Measurements from ENCODE around the gene YPEL5. TPM values are rescaled to one million over a fixed set of nuclear protein-coding genes. Genes with fewer than 3 reads are reported as not detected.
"Not testable (repeated sequence)": the region's sequence is repeated elsewhere in the genome, so short reads cannot be mapped to it uniquely, and the experiment has no call there.

YPEL5 gene
- polyA plus RNA-seq (2012; ENCODE audit: insufficient read depth, insufficient read length) = 14.1 TPM

- H3K4me3 ChIP-seq (ENCODE audit: low read length) = peak within 1 kb of the TSS; percentile 56
- DNase-seq (ENCODE audit: low read depth, low spot score) = peak; percentile 94
Observed at GRCh38 chr2:30146337-30147195, at the start of gene YPEL5. YPEL5 (plus strand) TSS chr2:30147007; CDS start chr2:30156652, 9,645 bp downstream.

DNA sequence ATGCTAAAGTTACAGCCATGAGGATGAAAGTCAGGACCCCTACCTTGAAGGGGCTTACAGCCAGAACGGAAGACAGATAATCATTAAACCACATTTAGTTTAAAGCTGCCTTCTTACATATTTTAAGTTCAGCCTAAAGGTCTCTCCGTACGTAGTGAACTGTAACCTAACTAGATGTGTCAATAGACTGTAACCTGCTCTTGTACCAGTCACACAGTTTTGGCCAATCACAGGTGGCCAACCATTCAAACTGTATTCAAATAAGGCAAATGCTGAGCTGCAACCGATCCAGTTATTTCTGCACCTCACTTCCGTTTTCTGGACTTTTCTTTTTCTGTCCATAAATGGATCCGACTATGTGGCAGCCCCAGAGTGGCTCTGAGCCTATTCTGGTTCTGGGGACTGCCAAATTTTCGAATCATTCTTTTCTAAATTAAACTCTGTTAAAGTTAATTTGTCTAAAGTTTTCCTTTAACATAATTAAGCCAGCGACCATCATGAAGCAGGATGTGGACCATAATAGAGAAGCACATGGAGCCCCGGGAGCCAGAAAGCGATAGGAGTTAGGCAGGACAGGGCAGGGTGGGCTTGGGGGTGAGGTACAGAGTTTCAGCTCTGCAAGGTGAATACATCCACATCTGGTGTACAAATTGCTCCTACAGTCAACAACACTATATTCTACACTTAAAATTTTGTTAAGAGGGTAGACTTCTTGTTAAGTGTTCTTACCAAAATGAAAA, 48.4 kb upstream of the YPEL5 start:
- H3K4me3 ChIP-seq (ENCODE audit: low read length) = no peak overlapping the region
- no peak for DNase-seq (ENCODE audit: low read depth, low spot score)

DNA sequence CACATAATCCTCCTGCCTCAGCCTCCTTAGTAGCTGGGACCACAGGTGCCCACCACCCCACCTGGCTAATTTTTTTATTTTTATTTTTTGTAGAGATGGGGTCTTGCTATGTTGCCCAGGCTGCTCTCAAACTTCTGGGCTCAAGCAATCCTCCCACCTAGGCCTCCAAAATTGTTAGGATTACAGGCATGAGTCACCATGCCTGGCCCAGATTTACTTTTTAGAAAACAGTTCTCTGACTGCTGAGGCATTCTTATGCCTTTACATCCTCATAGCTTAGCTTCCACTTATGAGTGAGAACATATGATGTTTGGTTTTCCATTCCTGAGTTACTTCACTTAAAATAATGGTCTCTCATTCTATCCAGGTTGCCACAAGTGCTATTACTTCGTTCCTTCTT, 47.4 kb upstream of the YPEL5 start:
- not testable (repeated sequence) for H3K4me3 ChIP-seq (ENCODE audit: low read length); DNase-seq (ENCODE audit: low read depth, low spot score)

- DNase-seq (ENCODE audit: low read depth, low spot score); H3K4me3 ChIP-seq (ENCODE audit: low read length): not testable (repeated sequence)
Observed at GRCh38 chr2:30100691-30101090, 46.1 kb upstream of the YPEL5 start.

GRCh38 chr2:30104307-30104706, 42.5 kb upstream of the YPEL5 start:
- no peak for DNase-seq (ENCODE audit: low read depth, low spot score)
- H3K4me3 ChIP-seq (ENCODE audit: low read length) = no peak overlapping the region

DNA sequence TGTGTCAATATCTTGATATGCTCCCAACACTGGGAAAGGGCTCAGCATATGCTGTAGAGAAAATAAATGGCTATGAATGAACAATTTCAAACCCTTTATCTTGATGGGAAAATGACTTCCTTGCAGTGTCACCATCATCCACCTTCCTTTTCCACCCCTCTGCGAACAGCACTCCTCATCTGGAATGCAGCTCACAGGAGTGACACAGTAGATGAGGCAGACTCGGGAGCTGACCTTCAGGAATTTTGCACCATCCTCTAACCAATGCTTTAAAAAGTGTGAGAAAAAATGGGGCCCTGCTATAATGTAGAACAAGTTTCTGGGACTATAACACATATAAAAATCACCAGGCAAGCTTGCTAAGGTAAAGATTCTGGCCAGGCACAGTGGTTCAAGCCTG, 41.3 kb upstream of the YPEL5 start:
- no peak overlapping the region for H3K4me3 ChIP-seq (ENCODE audit: low read length)
- no peak for DNase-seq (ENCODE audit: low read depth, low spot score)

- H3K4me3 ChIP-seq (ENCODE audit: low read length) = no peak overlapping the region
- no peak for DNase-seq (ENCODE audit: low read depth, low spot score)
Observed at GRCh38 chr2:30106543-30106942, 40.3 kb upstream of the YPEL5 start.

- DNase-seq (ENCODE audit: low read depth, low spot score) = no peak
- H3K4me3 ChIP-seq (ENCODE audit: low read length) = no peak overlapping the region
Observed at GRCh38 chr2:30108192-30108591, 38.6 kb upstream of the YPEL5 start.

DNA sequence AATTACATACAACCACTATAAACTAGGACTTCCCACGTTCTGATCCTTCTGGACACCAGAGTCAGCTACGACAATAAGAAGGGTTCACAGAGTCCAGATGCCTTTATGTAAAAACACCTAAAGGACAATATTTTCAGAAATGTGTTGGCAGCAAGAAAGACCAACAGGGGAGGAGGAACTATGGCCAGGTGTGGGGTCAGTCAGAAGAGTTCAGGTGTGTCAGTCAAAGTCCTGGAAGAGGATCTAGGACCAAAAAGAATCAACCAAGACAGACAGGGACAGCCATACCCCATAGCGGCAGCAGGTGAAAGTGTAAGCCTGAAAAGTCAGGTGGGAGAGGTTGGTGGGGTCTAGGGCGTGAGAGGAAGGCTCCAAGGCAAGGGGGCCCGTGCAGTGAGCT, 38.0 kb upstream of the YPEL5 start:
- no peak for DNase-seq (ENCODE audit: low read depth, low spot score)
- H3K4me3 ChIP-seq (ENCODE audit: low read length) = no peak overlapping the region

DNA sequence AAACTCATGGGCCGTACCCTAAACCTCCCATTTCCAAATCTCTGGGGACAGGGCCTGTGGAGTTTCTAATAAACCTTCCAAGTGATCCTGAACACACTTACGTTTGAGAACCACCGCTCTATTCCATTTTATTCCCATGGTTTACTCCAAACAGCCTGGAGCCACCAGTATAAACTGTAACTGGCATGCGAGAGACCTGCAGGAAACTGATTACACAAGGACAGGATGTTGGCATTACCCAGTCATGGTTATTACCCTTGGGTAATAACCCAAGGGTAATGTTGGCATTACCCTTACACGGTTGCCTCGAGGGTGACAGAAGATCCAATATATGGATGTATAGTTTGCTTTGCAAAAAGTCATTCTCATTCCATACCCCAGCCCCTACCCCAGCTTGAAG, 37.0 kb upstream of the YPEL5 start:
- DNase-seq (ENCODE audit: low read depth, low spot score) = no peak
- no peak overlapping the region for H3K4me3 ChIP-seq (ENCODE audit: low read length)

DNA sequence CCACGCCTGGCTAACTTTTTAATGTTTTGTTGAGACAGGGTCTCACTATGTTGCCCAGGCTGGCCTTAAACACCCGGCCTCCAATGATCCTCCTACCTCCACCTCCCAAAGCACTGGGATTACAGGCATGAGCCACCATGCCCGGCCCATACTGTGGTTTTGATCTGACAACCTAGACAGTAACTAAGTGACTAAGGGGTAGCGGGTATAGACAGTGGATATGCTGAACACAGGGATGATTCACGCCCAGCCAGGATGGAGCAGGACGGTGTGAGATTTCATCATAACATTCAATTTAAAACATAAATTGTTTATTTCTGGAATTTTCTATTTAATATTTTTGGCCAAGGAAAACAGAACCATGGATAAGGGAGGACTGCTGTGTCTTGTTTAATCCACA, 36.0 kb upstream of the YPEL5 start:
- no peak overlapping the region for H3K4me3 ChIP-seq (ENCODE audit: low read length)
- no peak for DNase-seq (ENCODE audit: low read depth, low spot score)

DNA sequence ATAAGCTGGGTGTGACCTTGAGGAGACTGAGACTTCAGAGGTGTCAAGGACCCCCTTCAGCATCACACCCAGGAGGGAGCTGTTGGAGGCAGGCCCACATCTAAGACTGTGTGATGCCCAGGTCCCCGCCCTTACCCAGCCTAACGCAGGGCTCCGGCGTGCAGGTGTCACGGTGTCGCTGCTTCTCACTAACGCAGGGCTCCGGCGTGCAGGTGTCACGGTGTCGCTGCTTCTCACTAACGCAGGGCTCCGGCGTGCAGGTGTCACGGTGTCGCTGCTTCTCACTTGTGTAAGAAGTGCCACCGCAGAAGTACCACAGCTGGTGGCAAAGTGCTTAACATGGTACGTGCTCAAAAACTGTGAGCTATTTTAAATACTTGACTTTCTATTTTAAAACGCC, 35.6 kb upstream of the YPEL5 start:
- DNase-seq (ENCODE audit: low read depth, low spot score) = peak; percentile 3

DNA sequence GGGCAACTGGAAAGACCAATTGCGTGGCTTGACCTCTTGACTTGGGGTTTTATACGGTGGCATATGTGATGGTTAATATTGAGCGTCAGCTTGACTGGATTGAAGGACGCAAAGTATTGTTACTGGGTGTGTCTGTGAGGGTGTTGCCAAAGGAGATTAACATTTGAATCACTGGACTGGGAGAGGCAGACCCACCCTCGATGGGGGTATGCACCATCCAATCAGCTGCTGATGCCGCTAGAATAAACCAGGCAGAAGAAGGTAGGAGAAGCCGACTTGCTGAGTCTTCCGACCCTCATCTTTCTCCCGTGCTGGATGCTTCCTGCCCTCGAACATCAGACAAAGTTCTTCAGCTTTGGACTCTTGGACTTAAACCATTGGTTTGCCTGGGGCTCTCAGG, 34.2 kb upstream of the YPEL5 start:
- no peak overlapping the region for H3K4me3 ChIP-seq (ENCODE audit: low read length)
- no peak for DNase-seq (ENCODE audit: low read depth, low spot score)

More for the DNA sequence above, 35.6 kb upstream of the YPEL5 start:
- H3K4me3 ChIP-seq (ENCODE audit: low read length) = not testable (repeated sequence)

GRCh38 chr2:30113617-30114293, 33.1 kb upstream of the YPEL5 start:
- H3K4me3 ChIP-seq (ENCODE audit: low read length) = no peak overlapping the region
- DNase-seq (ENCODE audit: low read depth, low spot score) = no peak

GRCh38 chr2:30115141-30115980, 31.4 kb upstream of the YPEL5 start:
- peak; percentile 10 for DNase-seq (ENCODE audit: low read depth, low spot score)
- H3K4me3 ChIP-seq (ENCODE audit: low read length) = no peak overlapping the region

- no peak overlapping the region for H3K4me3 ChIP-seq (ENCODE audit: low read length)
- no peak for DNase-seq (ENCODE audit: low read depth, low spot score)
Observed at GRCh38 chr2:30115981-30116285, 30.9 kb upstream of the YPEL5 start.

- DNase-seq (ENCODE audit: low read depth, low spot score) = no peak
Observed at GRCh38 chr2:30122362-30122761, 24.4 kb upstream of the YPEL5 start.

GRCh38 chr2:30127016-30127893, 19.6 kb upstream of the YPEL5 start:
- H3K4me3 ChIP-seq (ENCODE audit: low read length) = no peak overlapping the region
- DNase-seq (ENCODE audit: low read depth, low spot score) = no peak

More at GRCh38 chr2:30122362-30122761, 24.4 kb upstream of the YPEL5 start:
- H3K4me3 ChIP-seq (ENCODE audit: low read length) = no peak overlapping the region
